ENCODE results near the gene PDCD6IP. TPM values are rescaled to one million over a fixed set of nuclear protein-coding genes. Genes with fewer than 3 reads are reported as not detected.

The PDCD6IP gene
- total RNA-seq, 1 donor from 2014 or later, result 184 TPM

DNA sequence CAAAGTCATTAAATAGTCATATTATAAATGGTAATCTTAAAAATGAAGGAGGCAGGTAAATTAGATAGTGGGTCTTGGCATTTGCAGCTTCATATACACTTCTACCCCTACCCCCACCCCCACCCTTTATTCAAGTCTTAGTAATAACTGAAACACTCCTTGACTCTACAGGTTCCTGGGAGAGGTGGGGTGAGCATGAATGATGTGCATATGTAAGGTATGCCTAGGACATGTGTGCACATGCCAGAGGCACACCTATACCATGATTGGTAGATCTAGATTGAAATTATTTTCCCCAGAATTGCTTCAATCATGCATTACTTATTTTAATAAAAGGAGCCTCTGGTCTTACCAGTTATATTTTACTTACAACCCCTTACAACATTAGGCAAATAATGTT lies 40.1 kb upstream of the PDCD6IP start:
- TF ChIP-seq, protein P1, sequence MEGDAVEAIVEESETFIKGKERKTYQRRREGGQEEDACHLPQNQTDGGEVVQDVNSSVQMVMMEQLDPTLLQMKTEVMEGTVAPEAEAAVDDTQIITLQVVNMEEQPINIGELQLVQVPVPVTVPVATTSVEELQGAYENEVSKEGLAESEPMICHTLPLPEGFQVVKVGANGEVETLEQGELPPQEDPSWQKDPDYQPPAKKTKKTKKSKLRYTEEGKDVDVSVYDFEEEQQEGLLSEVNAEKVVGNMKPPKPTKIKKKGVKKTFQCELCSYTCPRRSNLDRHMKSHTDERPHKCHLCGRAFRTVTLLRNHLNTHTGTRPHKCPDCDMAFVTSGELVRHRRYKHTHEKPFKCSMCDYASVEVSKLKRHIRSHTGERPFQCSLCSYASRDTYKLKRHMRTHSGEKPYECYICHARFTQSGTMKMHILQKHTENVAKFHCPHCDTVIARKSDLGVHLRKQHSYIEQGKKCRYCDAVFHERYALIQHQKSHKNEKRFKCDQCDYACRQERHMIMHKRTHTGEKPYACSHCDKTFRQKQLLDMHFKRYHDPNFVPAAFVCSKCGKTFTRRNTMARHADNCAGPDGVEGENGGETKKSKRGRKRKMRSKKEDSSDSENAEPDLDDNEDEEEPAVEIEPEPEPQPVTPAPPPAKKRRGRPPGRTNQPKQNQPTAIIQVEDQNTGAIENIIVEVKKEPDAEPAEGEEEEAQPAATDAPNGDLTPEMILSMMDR (IDR thresholded peaks at IDR 0.05), result no peak
- TF ChIP-seq POLR2A (IDR thresholded peaks at IDR 0.05) (no peak), POLR2AphosphoS5 (IDR thresholded peaks at IDR 0.05; ENCODE audit: insufficient read depth in 1 of 2, low read depth in 1 of 2) (no peak)
- Histone ChIP-seq H3K36me3 (no peaks in the 10 kb centered on the region), H3K27me3 (no peaks in the 10 kb centered on the region), H3K27ac (no peak overlapping the region), H3K9me3 (no peaks in the 10 kb centered on the region), H3K4me3 (no peak overlapping the region), H3K4me1 (no peaks in the 10 kb centered on the region)
- no peak for DNase-seq (ENCODE audit: extremely low spot score in 2 of 2)
- intact Hi-C loops (cut with DNase I), result no loop called here

DNA sequence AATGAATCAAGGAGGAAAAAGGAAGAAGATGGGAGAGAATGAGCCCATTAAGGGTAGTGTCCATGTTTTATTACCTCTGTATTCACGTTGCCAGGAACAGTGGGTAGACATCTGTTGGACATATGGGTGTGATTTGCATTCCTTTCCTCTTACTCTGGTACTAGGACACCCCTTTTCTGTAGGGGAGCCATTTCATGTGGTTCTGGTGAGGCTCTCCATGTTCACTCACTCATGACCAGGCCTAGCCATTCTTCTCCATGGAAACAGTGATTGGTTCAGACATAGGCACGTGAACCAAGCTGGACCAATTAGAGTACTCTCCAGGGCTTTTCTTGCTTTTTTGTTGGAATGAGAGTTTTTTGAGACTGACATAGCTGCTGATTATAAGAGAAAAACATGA lies 39.6 kb upstream of the PDCD6IP start:
- intact Hi-C loops (cut with DNase I), result no loop called here

DNA sequence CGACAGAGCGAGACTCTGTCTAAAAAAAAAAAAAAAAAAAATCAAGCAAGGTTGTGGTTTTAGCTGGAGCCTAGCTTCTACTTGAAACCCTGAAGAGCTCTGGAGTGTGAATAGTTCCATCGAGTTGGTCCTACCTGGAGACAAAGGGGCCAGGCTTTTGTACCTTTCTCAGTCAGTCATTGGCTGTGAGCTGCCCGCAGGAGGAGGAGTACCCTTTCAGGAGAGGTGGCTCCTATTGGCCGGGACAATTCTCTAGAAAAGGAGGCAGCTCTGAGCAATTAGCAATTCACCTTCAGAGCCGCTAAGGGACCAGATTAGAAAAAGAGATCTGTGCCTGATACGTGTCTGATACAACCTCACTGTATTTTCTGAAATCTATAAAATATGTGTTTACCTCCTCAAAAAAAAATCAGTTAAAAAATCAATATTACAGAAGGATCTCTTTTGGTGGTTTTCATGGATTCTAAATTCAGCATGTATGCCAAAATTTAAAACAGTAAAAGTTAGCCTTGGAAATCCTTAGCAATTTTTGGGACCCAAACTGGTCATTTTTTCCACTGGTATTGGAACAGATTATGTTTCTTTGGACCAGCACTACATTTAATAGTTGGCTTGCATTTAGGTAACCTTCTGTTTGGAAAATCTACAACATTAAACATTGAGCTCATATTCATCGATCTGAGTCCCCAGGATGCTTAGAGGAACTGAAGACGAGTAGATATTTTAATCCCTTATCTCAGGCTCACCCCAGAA lies 29.7 kb upstream of the PDCD6IP start:
- Histone ChIP-seq H3K4me3 (no peak overlapping the region), H3K4me1 (no peaks in the 10 kb centered on the region), H3K27me3 (no peaks in the 10 kb centered on the region), H3K27ac (no peak overlapping the region), H3K36me3 (no peaks in the 10 kb centered on the region), H3K9me3 (no peaks in the 10 kb centered on the region)
- intact Hi-C loops (cut with DNase I), result no loop called here
- no peak for DNase-seq (ENCODE audit: extremely low spot score in 2 of 2)
- TF ChIP-seq, protein P1 (IDR thresholded peaks at IDR 0.05), result no peak
- TF ChIP-seq POLR2AphosphoS5 (IDR thresholded peaks at IDR 0.05; ENCODE audit: insufficient read depth in 1 of 2, low read depth in 1 of 2), result no peak
- TF ChIP-seq POLR2A (IDR thresholded peaks at IDR 0.05), result no peak

More for the DNA sequence above, 39.6 kb upstream of the PDCD6IP start:
- H3K4me3 ChIP-seq, result no peak overlapping the region
- DNase-seq (ENCODE audit: extremely low spot score in 2 of 2), result no peak
- H3K36me3 ChIP-seq, result no peaks in the 10 kb centered on the region
- TF ChIP-seq, protein P1 (IDR thresholded peaks at IDR 0.05), result no peak
- TF ChIP-seq POLR2AphosphoS5 (IDR thresholded peaks at IDR 0.05; ENCODE audit: insufficient read depth in 1 of 2, low read depth in 1 of 2) (no peak), POLR2A (IDR thresholded peaks at IDR 0.05) (no peak)
- H3K27me3 ChIP-seq, result no peaks in the 10 kb centered on the region
- no peaks in the 10 kb centered on the region for H3K4me1 ChIP-seq
- no peak overlapping the region for H3K27ac ChIP-seq
- H3K9me3 ChIP-seq, result no peaks in the 10 kb centered on the region

DNA sequence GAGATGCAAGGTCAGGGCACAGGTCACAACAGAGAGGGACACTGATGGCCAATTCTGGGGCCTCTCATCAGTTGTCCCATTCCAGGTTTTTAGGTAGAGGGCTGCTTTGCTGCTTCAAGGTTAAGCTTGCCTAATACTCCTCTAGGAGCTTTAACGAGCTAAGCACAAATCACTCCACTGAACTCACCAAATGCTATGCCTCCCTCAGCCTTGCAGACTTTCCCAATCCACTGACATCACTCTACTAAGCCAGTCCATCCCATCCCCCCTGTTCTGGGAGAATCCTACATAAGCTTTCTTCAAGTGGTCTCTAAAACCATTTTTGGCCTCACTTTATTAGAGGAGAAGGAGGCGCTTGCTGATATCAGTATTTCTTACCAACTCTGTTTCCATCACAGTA lies 24.8 kb upstream of the PDCD6IP start:
- H3K9me3 ChIP-seq, result no peaks in the 10 kb centered on the region
- H3K27ac ChIP-seq, result no peak overlapping the region
- no peak overlapping the region for H3K4me3 ChIP-seq
- no peaks in the 10 kb centered on the region for H3K4me1 ChIP-seq
- TF ChIP-seq, protein P1 (IDR thresholded peaks at IDR 0.05), result no peak
- TF ChIP-seq POLR2A (IDR thresholded peaks at IDR 0.05), result no peak
- no peak for TF ChIP-seq POLR2AphosphoS5 (IDR thresholded peaks at IDR 0.05; ENCODE audit: insufficient read depth in 1 of 2, low read depth in 1 of 2)
- no peaks in the 10 kb centered on the region for H3K27me3 ChIP-seq
- no peaks in the 10 kb centered on the region for H3K36me3 ChIP-seq
- no peak for DNase-seq (ENCODE audit: extremely low spot score in 2 of 2)
- intact Hi-C loops (cut with DNase I), result no loop called here

DNA sequence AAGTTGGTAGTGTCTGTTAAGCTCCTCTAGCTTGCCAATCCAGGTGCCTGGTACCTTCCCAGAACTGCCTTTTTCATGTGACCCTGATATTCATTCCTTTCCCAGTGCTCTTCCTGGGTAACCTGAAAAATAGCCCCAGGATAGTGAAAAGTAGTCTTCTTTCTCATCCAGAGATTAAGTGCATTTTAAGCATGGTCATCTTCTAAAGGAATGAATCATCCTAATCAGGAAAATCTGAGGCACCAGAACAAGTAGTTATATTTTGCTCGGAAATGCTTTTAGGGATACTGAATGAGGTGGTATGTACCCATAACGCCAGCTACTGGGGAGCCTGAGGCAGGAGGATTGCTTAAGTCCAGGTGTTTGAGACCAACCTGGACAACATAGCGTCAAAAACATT lies 23.1 kb upstream of the PDCD6IP start:
- H3K36me3 ChIP-seq, result no peaks in the 10 kb centered on the region
- TF ChIP-seq POLR2A (IDR thresholded peaks at IDR 0.05) (no peak), POLR2AphosphoS5 (IDR thresholded peaks at IDR 0.05; ENCODE audit: insufficient read depth in 1 of 2, low read depth in 1 of 2) (no peak)
- TF ChIP-seq, protein P1 (IDR thresholded peaks at IDR 0.05), result no peak
- no peaks in the 10 kb centered on the region for H3K4me1 ChIP-seq
- H3K4me3 ChIP-seq, result no peak overlapping the region
- no peak overlapping the region for H3K27ac ChIP-seq
- H3K27me3 ChIP-seq, result no peaks in the 10 kb centered on the region
- DNase-seq (ENCODE audit: extremely low spot score in 2 of 2), result no peak
- no peaks in the 10 kb centered on the region for H3K9me3 ChIP-seq
- intact Hi-C loops (cut with DNase I), result no loop called here
